Bronchial epithelial cell (primary cell): ENCODE data around the gene PLEKHH1. TPM values are rescaled to one million over a fixed set of nuclear protein-coding genes. Genes with fewer than 3 reads are reported as not detected.
A peak's percentile ranks its signal among the peaks of the same experiment; 100 is the strongest.

Source experiments
- DNase-seq: peaks from one replicate; pipeline ENCODE4 v3.0.0-alpha.2; 2010; ENCODE audit warnings: low read depth
- FAIRE-seq: peaks from 2 replicates; lab custom pipeline; 2011; peaks lifted over from hg19 to GRCh38; lab: Jason Lieb, UNC
- H3K27me3 ChIP-seq: 2 replicates; pipeline ENCODE4 v1.5.1; 2011; ENCODE audit warnings: low read length; ENCODE audit not compliant: control insufficient read depth, insufficient read depth
- H3K36me3 ChIP-seq: 2 replicates; pipeline ENCODE4 v1.5.1; 2011; ENCODE audit warnings: low read length; ENCODE audit not compliant: control insufficient read depth, insufficient read depth
- H3K4me3 ChIP-seq: 2 replicates; pipeline ENCODE4 v1.5.1; 2011; ENCODE audit warnings: mild to moderate bottlenecking, low read depth, low read length, control low read depth
- total RNA-seq: library from RNA; depleted of rRNA; stranded (reverse); fragments of >200 nt; gene quantifications from 2 replicates; pipeline ENCODE4 v1.2.1, GENCODE V29; 2014
- TF ChIP-seq, protein P1 (sequence below): IDR thresholded peaks from 2 replicates; pipeline ENCODE4 v1.5.1; 2011; ENCODE audit warnings: mild to moderate bottlenecking, moderate library complexity, low read length, control low read depth, inconsistent platforms; ENCODE audit not compliant: insufficient read depth, severe bottlenecking

The PLEKHH1 gene
- total RNA-seq, 1 donor from 2014 or later: 4.7 TPM

- Histone ChIP-seq H3K36me3 (no peaks in the 10 kb centered on the region), H3K27me3 (no peaks in the 10 kb centered on the region), H3K4me3 (no peak overlapping the region)
- FAIRE-seq (no peak), DNase-seq (no peak)
- TF ChIP-seq, protein P1, sequence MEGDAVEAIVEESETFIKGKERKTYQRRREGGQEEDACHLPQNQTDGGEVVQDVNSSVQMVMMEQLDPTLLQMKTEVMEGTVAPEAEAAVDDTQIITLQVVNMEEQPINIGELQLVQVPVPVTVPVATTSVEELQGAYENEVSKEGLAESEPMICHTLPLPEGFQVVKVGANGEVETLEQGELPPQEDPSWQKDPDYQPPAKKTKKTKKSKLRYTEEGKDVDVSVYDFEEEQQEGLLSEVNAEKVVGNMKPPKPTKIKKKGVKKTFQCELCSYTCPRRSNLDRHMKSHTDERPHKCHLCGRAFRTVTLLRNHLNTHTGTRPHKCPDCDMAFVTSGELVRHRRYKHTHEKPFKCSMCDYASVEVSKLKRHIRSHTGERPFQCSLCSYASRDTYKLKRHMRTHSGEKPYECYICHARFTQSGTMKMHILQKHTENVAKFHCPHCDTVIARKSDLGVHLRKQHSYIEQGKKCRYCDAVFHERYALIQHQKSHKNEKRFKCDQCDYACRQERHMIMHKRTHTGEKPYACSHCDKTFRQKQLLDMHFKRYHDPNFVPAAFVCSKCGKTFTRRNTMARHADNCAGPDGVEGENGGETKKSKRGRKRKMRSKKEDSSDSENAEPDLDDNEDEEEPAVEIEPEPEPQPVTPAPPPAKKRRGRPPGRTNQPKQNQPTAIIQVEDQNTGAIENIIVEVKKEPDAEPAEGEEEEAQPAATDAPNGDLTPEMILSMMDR: no peak
Measured at GRCh38 chr14:67527756-67528155, 5.3 kb upstream of the PLEKHH1 start.

GRCh38 chr14:67528276-67528675 is 4.8 kb upstream of the PLEKHH1 start:
- no peak for DNase-seq
- Histone ChIP-seq H3K4me3 (no peak overlapping the region), H3K27me3 (no peaks in the 10 kb centered on the region), H3K36me3 (no peaks in the 10 kb centered on the region)
- TF ChIP-seq, protein P1: no peak
- no peak for FAIRE-seq

GRCh38 chr14:67529947-67530935 is 2.8 kb upstream of the PLEKHH1 start:
- DNase-seq: no peak
- Histone ChIP-seq H3K36me3 (no peaks in the 10 kb centered on the region), H3K27me3 (no peaks in the 10 kb centered on the region), H3K4me3 (no peak overlapping the region)
- no peak for FAIRE-seq
- TF ChIP-seq, protein P1: no peak

DNA sequence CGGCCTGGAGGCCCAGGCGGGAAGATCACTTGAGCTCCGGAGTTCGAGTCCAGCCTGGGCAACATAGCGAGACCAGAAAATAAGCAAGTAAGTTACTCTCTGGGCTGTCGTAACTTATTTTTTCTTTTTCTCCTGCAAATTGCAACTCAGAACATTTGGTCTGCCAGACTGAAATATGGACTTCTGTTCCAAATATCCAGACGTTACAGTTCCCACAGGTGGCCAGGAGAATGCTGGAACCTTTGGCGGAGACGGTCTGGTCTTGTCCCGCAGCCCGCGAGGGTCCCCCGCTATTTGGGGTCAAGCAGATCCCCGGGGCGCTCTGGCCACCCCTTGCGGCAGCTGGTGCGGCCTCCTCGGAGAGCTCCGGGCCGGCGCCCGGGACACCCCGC is 488 bp upstream of the PLEKHH1 start:
- H3K27me3 ChIP-seq: no peaks in the 10 kb centered on the region
- FAIRE-seq (no peak), DNase-seq (no peak)
- TF ChIP-seq, protein P1: no peak
- H3K36me3 ChIP-seq: no peaks in the 10 kb centered on the region
- peak overlapping the region; percentile 57 for H3K4me3 ChIP-seq

DNA sequence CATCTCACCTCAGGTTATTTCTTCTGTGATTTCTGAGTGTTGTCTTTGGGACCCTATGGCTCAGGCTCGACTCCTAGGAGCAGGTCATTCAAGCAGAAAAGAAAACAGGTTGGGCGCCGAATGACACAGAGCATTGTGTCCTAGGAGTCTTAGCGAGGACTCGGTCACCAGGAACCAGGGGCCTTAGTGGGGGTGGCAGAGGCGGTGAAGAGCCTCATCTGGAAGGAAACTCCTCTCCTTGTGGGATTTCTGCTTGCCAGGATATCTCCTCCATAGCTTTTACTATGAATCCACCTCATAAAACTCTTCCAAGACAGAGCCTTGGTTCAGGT is 630 bp downstream of the PLEKHH1 start:
- TF ChIP-seq, protein P1: no peak
- DNase-seq (no peak), FAIRE-seq (no peak)
- H3K36me3 ChIP-seq: no peaks in the 10 kb centered on the region
- H3K4me3 ChIP-seq: peak overlapping the region; percentile 57
- H3K27me3 ChIP-seq: no peaks in the 10 kb centered on the region
